ENCODE data around the gene ABL2.

The ABL2 gene

GRCh38 chr1:179128520-179128919 lies 101.0 kb downstream of the ABL2 start:
- Histone ChIP-seq H3K9me3 (ENCODE audit: control insufficient read depth, insufficient read depth, low read length) (no peaks in the 10 kb centered on the region), H3K4me2 (ENCODE audit: low read length) (no peak overlapping the region), H3F3A (ENCODE audit: control insufficient read depth, insufficient read depth) (no peaks in the 10 kb centered on the region), H3K4me1 (ENCODE audit: control insufficient read depth, low read length) (peaks cover 24% of the 10 kb centered on the region), H3K4me3 (ENCODE audit: low read length) (no peak overlapping the region), H3K27ac (ENCODE audit: low read depth, low read length) (no peak overlapping the region), H3K9me2 (replicated peaks; ENCODE audit: control insufficient read depth, low read length) (no peaks in the 10 kb centered on the region), H3K27me3 (ENCODE audit: control insufficient read depth, low read length) (no peaks in the 10 kb centered on the region), H3K36me3 (ENCODE audit: control insufficient read depth, low read length) (peaks cover 16% of the 10 kb centered on the region), H3K79me2 (ENCODE audit: control insufficient read depth, low read length) (no peaks in the 10 kb centered on the region), H4K20me1 (ENCODE audit: control insufficient read depth, insufficient read depth, low read depth, low read length) (no peaks in the 10 kb centered on the region)
- TF ChIP-seq CTCF (IDR thresholded peaks at IDR 0.05; ENCODE audit: low read depth, low read length, poor library complexity, severe bottlenecking) (no peak), EZH2phosphoT487 (IDR thresholded peaks at IDR 0.05; ENCODE audit: borderline replicate concordance, low read length) (no peak)

GRCh38 chr1:179127163-179127895 lies 102.1 kb downstream of the ABL2 start:
- no peak for TF ChIP-seq EZH2phosphoT487 (IDR thresholded peaks at IDR 0.05; ENCODE audit: borderline replicate concordance, low read length)
- TF ChIP-seq CTCF (IDR thresholded peaks at IDR 0.05; ENCODE audit: low read depth, low read length, poor library complexity, severe bottlenecking): no peak
- H3K79me2 ChIP-seq (ENCODE audit: control insufficient read depth, low read length): no peaks in the 10 kb centered on the region
- peaks cover 16% of the 10 kb centered on the region for H3K36me3 ChIP-seq (ENCODE audit: control insufficient read depth, low read length)
- no peaks in the 10 kb centered on the region for H3F3A ChIP-seq (ENCODE audit: control insufficient read depth, insufficient read depth)
- no peaks in the 10 kb centered on the region for H3K27me3 ChIP-seq (ENCODE audit: control insufficient read depth, low read length)
- no peak overlapping the region for H3K4me3 ChIP-seq (ENCODE audit: low read length)
- H3K4me1 ChIP-seq (ENCODE audit: control insufficient read depth, low read length): peaks cover 24% of the 10 kb centered on the region
- H3K9me2 ChIP-seq (replicated peaks; ENCODE audit: control insufficient read depth, low read length): no peaks in the 10 kb centered on the region
- no peak overlapping the region for H3K27ac ChIP-seq (ENCODE audit: low read depth, low read length)
- no peaks in the 10 kb centered on the region for H4K20me1 ChIP-seq (ENCODE audit: control insufficient read depth, insufficient read depth, low read depth, low read length)
- H3K9me3 ChIP-seq (ENCODE audit: control insufficient read depth, insufficient read depth, low read length): no peaks in the 10 kb centered on the region
- H3K4me2 ChIP-seq (ENCODE audit: low read length): no peak overlapping the region

- Histone ChIP-seq H3K79me2 (ENCODE audit: control insufficient read depth, low read length) (no peaks in the 10 kb centered on the region), H4K20me1 (ENCODE audit: control insufficient read depth, insufficient read depth, low read depth, low read length) (no peaks in the 10 kb centered on the region), H3K4me3 (ENCODE audit: low read length) (no peak overlapping the region), H3K36me3 (ENCODE audit: control insufficient read depth, low read length) (peaks cover 16% of the 10 kb centered on the region), H3K4me2 (ENCODE audit: low read length) (no peak overlapping the region), H3K9me2 (replicated peaks; ENCODE audit: control insufficient read depth, low read length) (no peaks in the 10 kb centered on the region), H3K9me3 (ENCODE audit: control insufficient read depth, insufficient read depth, low read length) (no peaks in the 10 kb centered on the region), H3K27me3 (ENCODE audit: control insufficient read depth, low read length) (no peaks in the 10 kb centered on the region), H3F3A (ENCODE audit: control insufficient read depth, insufficient read depth) (no peaks in the 10 kb centered on the region), H3K27ac (ENCODE audit: low read depth, low read length) (no peak overlapping the region), H3K4me1 (ENCODE audit: control insufficient read depth, low read length) (peaks cover 24% of the 10 kb centered on the region)
- no peak for TF ChIP-seq CTCF (IDR thresholded peaks at IDR 0.05; ENCODE audit: low read depth, low read length, poor library complexity, severe bottlenecking)
- no peak for TF ChIP-seq EZH2phosphoT487 (IDR thresholded peaks at IDR 0.05; ENCODE audit: borderline replicate concordance, low read length)
Measured at GRCh38 chr1:179126338-179127060, 103.0 kb downstream of the ABL2 start.
